H1 (cell line): ENCODE measurements around the gene DOCK8. TPM values are rescaled to one million over a fixed set of nuclear protein-coding genes. Genes with fewer than 3 reads are reported as not detected.

Experiments used
- CTCF ChIA-PET: fragments of 300-600 bp; sonication (Branson Sonifier 250); formaldehyde crosslinking; loops from one replicate; lab custom pipeline; 2021; ENCODE audit not compliant: partially characterized antibody; lab: Charles Lee
- POLR2A ChIA-PET: fragments of 300-600 bp; sonication (Branson Sonifier 250); formaldehyde crosslinking; loops from one replicate; lab custom pipeline; 2021; ENCODE audit warnings: inconsistent platforms; ENCODE audit not compliant: partially characterized antibody; lab: Charles Lee
- DNase-seq, 2 experiments: peaks; one replicate each; pipeline versions ENCODE4 v3.0.0 to v3.0.0-alpha.2; 2010 to 2022; ENCODE audit warnings: low spot score in 2 of 2, low read depth in 1 of 2, mixed read lengths in 1 of 2
- FAIRE-seq: peaks from 2 replicates; lab custom pipeline; 2011; peaks lifted over from hg19 to GRCh38; lab: Jason Lieb, UNC
- H2AFZ ChIP-seq: 2 replicates; pipeline ENCODE4 v1.8.1; 2012; ENCODE audit warnings: low read length, inconsistent platforms
- H2AK5ac ChIP-seq: 2 replicates; pipeline ENCODE4 v1.6.1; 2013; ENCODE audit warnings: low read depth, low read length
- H2BK120ac ChIP-seq: replicated peaks from 2 replicates; pipeline ENCODE3; 2013; ENCODE audit warnings: low read depth, low read length, inconsistent platforms
- H2BK12ac ChIP-seq: 2 replicates; pipeline ENCODE4 v1.6.1; 2013; ENCODE audit warnings: low read depth, low read length
- H2BK15ac ChIP-seq: 2 replicates; pipeline ENCODE4 v1.6.1; 2013; ENCODE audit warnings: low read length
- H2BK20ac ChIP-seq: 2 replicates; pipeline ENCODE4 v1.6.1; 2013; ENCODE audit warnings: low read length
- H2BK5ac ChIP-seq: 2 replicates; pipeline ENCODE4 v1.6.1; 2013; ENCODE audit warnings: low read depth, low read length
- H3K14ac ChIP-seq: 2 replicates; pipeline ENCODE4 v1.6.1; 2013; ENCODE audit warnings: inconsistent platforms; ENCODE audit not compliant: insufficient read length
- H3K18ac ChIP-seq: 2 replicates; pipeline ENCODE4 v1.6.1; 2013; ENCODE audit warnings: low read length; ENCODE audit errors: extremely low read depth
- H3K23ac ChIP-seq: 2 replicates; pipeline ENCODE4 v1.6.1; 2013; ENCODE audit warnings: inconsistent platforms; ENCODE audit not compliant: insufficient read length
- H3K23me2 ChIP-seq: 2 replicates; pipeline ENCODE4 v1.6.1; 2013; ENCODE audit warnings: low read depth, low read length
- H3K27ac ChIP-seq: 2 replicates; pipeline ENCODE4 v1.6.1; 2011; ENCODE audit warnings: low read depth, low read length, inconsistent platforms
- H3K27me3 ChIP-seq, 4 experiments: replicated peaks in 1 of 4; 1 replicate in 1 of 4; 2 replicates in 3 of 4; pipeline versions ENCODE4 v1.6.1 to v1.8.1; 2011 to 2013; ENCODE audit warnings: low read length in 3 of 4, mild to moderate bottlenecking in 3 of 4, inconsistent platforms in 2 of 4, mixed read lengths in 2 of 4, moderate library complexity in 1 of 4; ENCODE audit not compliant: control insufficient read depth in 3 of 4, insufficient read depth in 3 of 4; ENCODE audit errors: extremely low read depth in 1 of 4
- H3K36me3 ChIP-seq, 4 experiments: 2 replicates each; pipeline versions ENCODE4 v1.6.1 to v1.8.1; 2011 to 2013; ENCODE audit warnings: mild to moderate bottlenecking in 4 of 4, low read length in 3 of 4, moderate library complexity in 2 of 4, control low read depth in 1 of 4, inconsistent platforms in 1 of 4; ENCODE audit not compliant: insufficient read depth in 4 of 4, control insufficient read depth in 2 of 4
- H3K4ac ChIP-seq: replicated peaks from 2 replicates; pipeline ENCODE3; 2013; ENCODE audit warnings: low read length, low read depth, mixed read lengths, inconsistent platforms; ENCODE audit not compliant: insufficient read length
- H3K4me1 ChIP-seq, 4 experiments: replicated peaks in 1 of 4; 1 replicate in 1 of 4; 2 replicates in 3 of 4; pipeline versions ENCODE4 v1.6.1 to v1.8.1; 2011 to 2013; ENCODE audit warnings: low read length in 3 of 4, inconsistent platforms in 2 of 4, mixed read lengths in 1 of 4; ENCODE audit not compliant: insufficient read depth in 4 of 4, control insufficient read depth in 3 of 4
- H3K4me2 ChIP-seq, 2 experiments: 2 replicates each; pipeline versions ENCODE4 v1.6.1 to v1.8.1; 2011 to 2013; ENCODE audit warnings: low read depth in 2 of 2, low read length in 2 of 2, control low read depth in 1 of 2, inconsistent platforms in 1 of 2, mild to moderate bottlenecking in 1 of 2; ENCODE audit not compliant: insufficient read depth in 1 of 2
- H3K4me3 ChIP-seq, 4 experiments: fragments of 200-600, 300-600 bp in 1 of 4; sonication (generic), shearing (Covaris generic), sonication (Bioruptor Twin) in 1 of 4; 2 replicates each; pipeline versions ENCODE4 v1.5.1 to v1.8.1; 2011 to 2016; ENCODE audit warnings: low read length in 4 of 4, low read depth in 3 of 4, control low read depth in 2 of 4, inconsistent platforms in 2 of 4, mild to moderate bottlenecking in 2 of 4, mixed read lengths in 1 of 4, moderate library complexity in 1 of 4; ENCODE audit not compliant: insufficient read depth in 2 of 4; ENCODE audit errors: extremely low read depth in 1 of 4
- H3K56ac ChIP-seq: replicated peaks from 2 replicates; pipeline ENCODE3; 2013; ENCODE audit warnings: low read depth, mild to moderate bottlenecking, mixed read lengths, low read length, inconsistent platforms; ENCODE audit not compliant: insufficient read length
- H3K79me1 ChIP-seq: 2 replicates; pipeline ENCODE4 v1.6.1; 2013; ENCODE audit warnings: low read depth, low read length, control low read depth
- H3K79me2 ChIP-seq, 2 experiments: 2 replicates each; pipeline versions ENCODE4 v1.6.1 to v1.8.1; 2012 to 2013; ENCODE audit warnings: low read length in 2 of 2, mild to moderate bottlenecking in 2 of 2, inconsistent platforms in 1 of 2; ENCODE audit not compliant: insufficient read depth in 2 of 2, control insufficient read depth in 1 of 2
- H3K9ac ChIP-seq, 4 experiments: replicated peaks in 1 of 4; 1 replicate in 1 of 4; 2 replicates in 3 of 4; pipeline versions ENCODE4 v1.6.1 to v1.8.1; 2011 to 2013; ENCODE audit warnings: low read depth in 3 of 4, low read length in 3 of 4, control low read depth in 2 of 4, mild to moderate bottlenecking in 2 of 4, moderate library complexity in 2 of 4, inconsistent platforms in 1 of 4; ENCODE audit errors: extremely low read depth in 1 of 4
- H3K9me3 ChIP-seq, 2 experiments: 2 replicates each; pipeline versions ENCODE4 v1.6.1 to v1.8.1; 2012 to 2013; ENCODE audit warnings: mild to moderate bottlenecking in 2 of 2, moderate library complexity in 2 of 2, control low read depth in 1 of 2, inconsistent platforms in 1 of 2, low read depth in 1 of 2, low read length in 1 of 2, mixed read lengths in 1 of 2; ENCODE audit not compliant: insufficient read depth in 2 of 2
- H4K20me1 ChIP-seq, 2 experiments: replicated peaks in 1 of 2; 2 replicates each; pipeline versions ENCODE3 to v1.8.1; 2011 to 2013; ENCODE audit warnings: inconsistent platforms in 2 of 2, low read length in 2 of 2, mild to moderate bottlenecking in 1 of 2; ENCODE audit not compliant: insufficient read depth in 2 of 2, control insufficient read depth in 1 of 2
- H4K5ac ChIP-seq: 2 replicates; pipeline ENCODE4 v1.6.1; 2013; ENCODE audit warnings: low read length, low read depth, mixed read lengths, inconsistent platforms; ENCODE audit not compliant: insufficient read length
- H4K8ac ChIP-seq: 2 replicates; pipeline ENCODE4 v1.8.0; 2013; ENCODE audit warnings: mild to moderate bottlenecking, moderate library complexity, low read length, inconsistent platforms; ENCODE audit not compliant: insufficient read depth; ENCODE audit errors: extremely low read depth
- H4K91ac ChIP-seq: replicated peaks from 2 replicates; pipeline ENCODE3; 2013; ENCODE audit warnings: low read length, mixed read lengths, inconsistent platforms; ENCODE audit not compliant: insufficient read length
- HDAC6 ChIP-seq: IDR thresholded peaks from one replicate; pipeline ENCODE4 v1.7.1; 2012; ENCODE audit warnings: low read depth, mild to moderate bottlenecking, inconsistent platforms, low read length, moderate library complexity
- RAD21 ChIP-seq, 2 experiments: IDR thresholded peaks in 1 of 2; conservative IDR thresholded peaks in 1 of 2; 2 replicates each; pipeline ENCODE4 v1.6.1; 2011; ENCODE audit warnings: low read depth in 2 of 2, low read length in 2 of 2, improper control_type of control experiment in 1 of 2, inconsistent platforms in 1 of 2, mild to moderate bottlenecking in 1 of 2, moderate library complexity in 1 of 2
- SIRT6 ChIP-seq: IDR thresholded peaks from one replicate; pipeline ENCODE4 v1.7.1; 2012; ENCODE audit warnings: low read length, inconsistent platforms
- SP4 ChIP-seq: IDR thresholded peaks from 2 replicates; pipeline ENCODE4 v1.6.1; 2012; ENCODE audit warnings: low read length, inconsistent platforms
- SUZ12 ChIP-seq: fragments of 200-600 bp; sonication (generic); IDR thresholded peaks from 2 replicates; pipeline ENCODE4 v1.6.1; 2012; ENCODE audit warnings: mild to moderate bottlenecking, inconsistent platforms, low read length, moderate library complexity, mixed read lengths
- TBP ChIP-seq: IDR thresholded peaks from 2 replicates; pipeline ENCODE4 v1.6.1; 2011; ENCODE audit warnings: low read depth, low read length, improper control_type of control experiment
- ZNF274 ChIP-seq: IDR thresholded peaks from 2 replicates; pipeline ENCODE4 v1.7.0; 2012; ENCODE audit warnings: low read length, borderline replicate concordance; ENCODE audit errors: extremely low read depth
- WGBS, 2 experiments: shearing (Covaris generic) in 1 of 2; methylation state at CpG; one replicate each; pipeline versions ENCODE4 v1.1.6 to v1.1.7; 2013 to 2015; ENCODE audit warnings: low lambda C conversion rate in 2 of 2, mixed read lengths in 2 of 2, inconsistent platforms in 1 of 2, low coverage in 1 of 2, missing lambda C conversion rate in 1 of 2; ENCODE audit not compliant: insufficient replicate concordance in 2 of 2, insufficient coverage in 1 of 2, insufficient read length in 1 of 2; ENCODE audit errors: extremely low coverage in 1 of 2, missing lambda C conversion rate in 1 of 2; 5-methylcytosine and 5-hydroxymethylcytosine counted together
- polyA plus RNA-seq, 7 experiments: library from polyadenylated mRNA; depleted of rRNA in 3 of 7; stranded (reverse) in 5 of 7; unstranded in 2 of 7; fragments of >200 nt in 5 of 7; fragments of 200-250 nt in 2 of 7; gene quantifications; 1 replicate in 5 of 7; 2 replicates in 1 of 7; 4 replicates in 1 of 7; pipeline versions ENCODE4 v1.2.1 to v1.2.3, GENCODE V29; 2011 to 2013; ENCODE audit warnings: missing spikeins in 2 of 7, mixed read lengths in 2 of 7
- total RNA-seq: library from RNA; stranded (reverse); fragmentation: NEBNext Ultra II Directional; extraction: Animal tissue kit (Norgen Biotek cat#: 25700); gene quantifications from 2 replicates; pipeline ENCODE4 v1.2.1, GENCODE V29; 2021
- TF ChIP-seq, protein P1 (sequence below), 3 experiments: IDR thresholded peaks; 1 replicate in 2 of 3; 2 replicates in 1 of 3; pipeline versions ENCODE4 v1.5.1 to v1.6.1; 2011; ENCODE audit warnings: low read length in 3 of 3, mild to moderate bottlenecking in 3 of 3, inconsistent platforms in 2 of 3, low read depth in 1 of 3, moderate library complexity in 1 of 3; ENCODE audit not compliant: insufficient read depth in 1 of 3; ENCODE audit errors: control extremely low read depth in 1 of 3

DOCK8 gene
- total and polyA plus RNA-seq, 2 of the 8 experiments (the other 6 are each of a cell fraction or from before 2014, with no cell fraction given): 0.57 to 2.0 TPM

DNA sequence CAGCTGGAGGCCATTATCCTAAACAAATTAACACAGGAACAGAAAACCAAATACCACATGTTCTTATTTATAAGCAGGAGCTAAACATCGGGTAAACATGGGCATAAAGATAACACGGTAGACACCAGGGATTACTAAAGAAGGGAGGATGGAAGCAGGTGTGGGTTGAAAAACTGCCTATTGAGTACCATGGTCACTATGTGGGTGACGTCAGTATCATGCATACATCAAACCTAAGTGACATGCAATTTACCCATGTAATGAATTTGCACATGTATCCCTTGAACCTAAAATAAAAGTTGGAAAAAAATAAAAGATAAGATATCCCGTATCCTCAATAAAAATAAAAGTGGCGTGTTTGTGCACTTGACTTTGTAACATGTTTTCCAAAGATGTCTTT, 88.8 kb downstream of the DOCK8 start:
- H3K23me2 ChIP-seq: no peaks in the 10 kb centered on the region; the same call in 1 of the 2 replicates
- H3K9me3 ChIP-seq: no peaks in the 10 kb centered on the region
- H4K20me1 ChIP-seq: no peaks in the 10 kb centered on the region
- no peak overlapping the region for H4K5ac ChIP-seq
- no peak overlapping the region for H2BK12ac ChIP-seq
- DNase-seq: no peak
- no peaks in the 10 kb centered on the region for H3K79me2 ChIP-seq
- H2BK15ac ChIP-seq: no peak overlapping the region
- 83% methylated on average over 5 of the region's 5 CpGs; no CpG with 5 or more reads in 1 of the 2 experiments for WGBS, 2 experiments
- TF ChIP-seq ZNF274: no peak
- no peak for TF ChIP-seq SP4
- TF ChIP-seq, protein P1, sequence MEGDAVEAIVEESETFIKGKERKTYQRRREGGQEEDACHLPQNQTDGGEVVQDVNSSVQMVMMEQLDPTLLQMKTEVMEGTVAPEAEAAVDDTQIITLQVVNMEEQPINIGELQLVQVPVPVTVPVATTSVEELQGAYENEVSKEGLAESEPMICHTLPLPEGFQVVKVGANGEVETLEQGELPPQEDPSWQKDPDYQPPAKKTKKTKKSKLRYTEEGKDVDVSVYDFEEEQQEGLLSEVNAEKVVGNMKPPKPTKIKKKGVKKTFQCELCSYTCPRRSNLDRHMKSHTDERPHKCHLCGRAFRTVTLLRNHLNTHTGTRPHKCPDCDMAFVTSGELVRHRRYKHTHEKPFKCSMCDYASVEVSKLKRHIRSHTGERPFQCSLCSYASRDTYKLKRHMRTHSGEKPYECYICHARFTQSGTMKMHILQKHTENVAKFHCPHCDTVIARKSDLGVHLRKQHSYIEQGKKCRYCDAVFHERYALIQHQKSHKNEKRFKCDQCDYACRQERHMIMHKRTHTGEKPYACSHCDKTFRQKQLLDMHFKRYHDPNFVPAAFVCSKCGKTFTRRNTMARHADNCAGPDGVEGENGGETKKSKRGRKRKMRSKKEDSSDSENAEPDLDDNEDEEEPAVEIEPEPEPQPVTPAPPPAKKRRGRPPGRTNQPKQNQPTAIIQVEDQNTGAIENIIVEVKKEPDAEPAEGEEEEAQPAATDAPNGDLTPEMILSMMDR (IDR thresholded peaks at IDR 0.05; ENCODE audit: control extremely low read depth in 1 of 3, insufficient read depth in 1 of 3, low read depth in 1 of 3, low read length in 3 of 3): no peak
- TF ChIP-seq RAD21 (IDR thresholded peaks at IDR 0.05 in 1 of 2, conservative IDR thresholded peaks at IDR 0.05 in 1 of 2; ENCODE audit: low read depth in 2 of 2, low read length in 2 of 2): no peak
- TF ChIP-seq SIRT6: no peak
- no peak for TF ChIP-seq TBP
- TF ChIP-seq SUZ12: no peak
- TF ChIP-seq HDAC6: no peak
- TF ChIP-seq, all 59 proteins: peak for 0
- Histone ChIP-seq H3K14ac (no peak overlapping the region), H3K9ac (no peak overlapping the region), H3K4me3 (no peak overlapping the region), H3K27me3 (no peaks in the 10 kb centered on the region), H2AK5ac (no peak overlapping the region), H3K27ac (no peak overlapping the region), H3K56ac (no peak overlapping the region), H2BK20ac (no peak overlapping the region), H3K4me2 (no peak overlapping the region), H2AFZ (no peak overlapping the region), H3K4ac (no peak overlapping the region), H3K36me3 (no peaks in the 10 kb centered on the region), H3K4me1 (no peaks in the 10 kb centered on the region), H2BK5ac (no peak overlapping the region), H4K8ac (no peak overlapping the region), H3K23ac (no peak overlapping the region), H3K18ac (no peak overlapping the region), H4K91ac (no peak overlapping the region), H3K79me1 (no peaks in the 10 kb centered on the region), H2BK120ac (no peak overlapping the region)
- FAIRE-seq: no peak
- POLR2A ChIA-PET: no interaction called here
- CTCF ChIA-PET: interaction anchor here (1.2 kb wide), 1 partner anchor 16 kb away, joined by 3 read pairs; no protein-coding TSS in a partner anchor
